ENCODE data around the gene TANC1.

GRCh38 chr2:159155320-159155719 lies 186.9 kb downstream of the TANC1 start:
- TF ChIP-seq, protein P1, sequence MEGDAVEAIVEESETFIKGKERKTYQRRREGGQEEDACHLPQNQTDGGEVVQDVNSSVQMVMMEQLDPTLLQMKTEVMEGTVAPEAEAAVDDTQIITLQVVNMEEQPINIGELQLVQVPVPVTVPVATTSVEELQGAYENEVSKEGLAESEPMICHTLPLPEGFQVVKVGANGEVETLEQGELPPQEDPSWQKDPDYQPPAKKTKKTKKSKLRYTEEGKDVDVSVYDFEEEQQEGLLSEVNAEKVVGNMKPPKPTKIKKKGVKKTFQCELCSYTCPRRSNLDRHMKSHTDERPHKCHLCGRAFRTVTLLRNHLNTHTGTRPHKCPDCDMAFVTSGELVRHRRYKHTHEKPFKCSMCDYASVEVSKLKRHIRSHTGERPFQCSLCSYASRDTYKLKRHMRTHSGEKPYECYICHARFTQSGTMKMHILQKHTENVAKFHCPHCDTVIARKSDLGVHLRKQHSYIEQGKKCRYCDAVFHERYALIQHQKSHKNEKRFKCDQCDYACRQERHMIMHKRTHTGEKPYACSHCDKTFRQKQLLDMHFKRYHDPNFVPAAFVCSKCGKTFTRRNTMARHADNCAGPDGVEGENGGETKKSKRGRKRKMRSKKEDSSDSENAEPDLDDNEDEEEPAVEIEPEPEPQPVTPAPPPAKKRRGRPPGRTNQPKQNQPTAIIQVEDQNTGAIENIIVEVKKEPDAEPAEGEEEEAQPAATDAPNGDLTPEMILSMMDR (IDR thresholded peaks at IDR 0.05): no peak
- no peak for TF ChIP-seq POLR2A (IDR thresholded peaks at IDR 0.05)

Measured in vagina (tissue), 2 donors.